Thymus (tissue), 11 donors: ENCODE results near the gene CPED1. TPM values are rescaled to one million over a fixed set of nuclear protein-coding genes. Genes with fewer than 3 reads are reported as not detected.
"Not testable (repeated sequence)": the region's sequence is repeated elsewhere in the genome, so short reads cannot be mapped to it uniquely, and the experiment has no call there.

Experiments used
- DNase-seq, 9 donors: peaks; one replicate each; pipeline ENCODE4 v3.0.0-alpha.2; 2013; ENCODE audit warnings: low spot score in 9 of 9, low read depth in 6 of 9, missing footprints in 1 of 9
- H3K27ac ChIP-seq, 2 donors: one replicate each; pipeline ENCODE4 v1.5.1; 2013; ENCODE audit warnings: control low read depth in 1 of 2, low read depth in 1 of 2, low read length in 1 of 2, mild to moderate bottlenecking in 1 of 2, moderate library complexity in 1 of 2
- H3K27me3 ChIP-seq, 2 donors: one replicate each; pipeline ENCODE4 v1.5.1; 2013; ENCODE audit warnings: low read length in 1 of 2; ENCODE audit not compliant: control insufficient read depth in 2 of 2, insufficient read depth in 1 of 2
- H3K36me3 ChIP-seq, 2 donors: one replicate each; pipeline ENCODE4 v1.5.1; 2013; ENCODE audit warnings: low read length in 1 of 2, mild to moderate bottlenecking in 1 of 2, moderate library complexity in 1 of 2; ENCODE audit not compliant: control insufficient read depth in 2 of 2, insufficient read depth in 2 of 2
- H3K4me1 ChIP-seq, 2 donors: one replicate each; pipeline ENCODE4 v1.5.1; 2013; ENCODE audit warnings: low read length in 2 of 2; ENCODE audit not compliant: control insufficient read depth in 2 of 2, insufficient read depth in 2 of 2
- H3K4me3 ChIP-seq, 2 donors: one replicate each; pipeline ENCODE4 v1.5.1; 2013; ENCODE audit warnings: low read length in 2 of 2, control low read depth in 1 of 2, mild to moderate bottlenecking in 1 of 2
- H3K9me3 ChIP-seq, 2 donors: one replicate each; pipeline ENCODE4 v1.5.1; 2013; ENCODE audit warnings: low read length in 1 of 2, mild to moderate bottlenecking in 1 of 2; ENCODE audit not compliant: control insufficient read depth in 2 of 2, insufficient read depth in 1 of 2
- WGBS: extraction: QIAGEN DNeasy Blood & Tissue Kit; methylation state at CpG from one replicate; pipeline ENCODE4 v1.1.7; 2013; 5-methylcytosine and 5-hydroxymethylcytosine counted together
- polyA plus RNA-seq: library from polyadenylated mRNA; stranded (reverse); fragments of 200-250 nt; gene quantifications from one replicate; pipeline ENCODE4 v1.2.3, GENCODE V29; 2013
- total RNA-seq: library from RNA; stranded (reverse); fragments of 120-200 nt; gene quantifications from one replicate; pipeline ENCODE4 v1.2.4, GENCODE V29; 2013
- donor health status: healthy.

The CPED1 gene
- total and polyA plus RNA-seq, 2 donors: 1.9 to 2.2 TPM

- no peak overlapping the region for H3K27ac ChIP-seq
- WGBS: 72% methylated on average over 1 of the region's 1 CpG
- H3K27me3 ChIP-seq: no peaks in the 10 kb centered on the region
- no peak overlapping the region for H3K4me3 ChIP-seq
- no peak for DNase-seq
- no peaks in the 10 kb centered on the region for H3K36me3 ChIP-seq
- H3K4me1 ChIP-seq: no peaks in the 10 kb centered on the region
- no peaks in the 10 kb centered on the region for H3K9me3 ChIP-seq
Observed at GRCh38 chr7:120998520-120998919, 10.0 kb downstream of the CPED1 start.

- WGBS: 97% methylated on average over 2 of the region's 2 CpGs
- Histone ChIP-seq H3K27ac (no peak overlapping the region), H3K4me3 (no peak overlapping the region), H3K9me3 (no peaks in the 10 kb centered on the region), H3K4me1 (no peaks in the 10 kb centered on the region), H3K36me3 (no peaks in the 10 kb centered on the region), H3K27me3 (no peaks in the 10 kb centered on the region)
- no peak for DNase-seq
Observed at GRCh38 chr7:120998996-120999565, 10.6 kb downstream of the CPED1 start.

- H3K27ac ChIP-seq: no peak overlapping the region
- no peaks in the 10 kb centered on the region for H3K9me3 ChIP-seq
- H3K4me3 ChIP-seq: no peak overlapping the region
- DNase-seq: no peak
- WGBS: 79% methylated on average over 9 of the region's 9 CpGs
- H3K4me1 ChIP-seq: no peaks in the 10 kb centered on the region
- H3K27me3 ChIP-seq: no peaks in the 10 kb centered on the region
- H3K36me3 ChIP-seq: no peaks in the 10 kb centered on the region
Observed at GRCh38 chr7:121000081-121000983, 11.8 kb downstream of the CPED1 start.

DNA sequence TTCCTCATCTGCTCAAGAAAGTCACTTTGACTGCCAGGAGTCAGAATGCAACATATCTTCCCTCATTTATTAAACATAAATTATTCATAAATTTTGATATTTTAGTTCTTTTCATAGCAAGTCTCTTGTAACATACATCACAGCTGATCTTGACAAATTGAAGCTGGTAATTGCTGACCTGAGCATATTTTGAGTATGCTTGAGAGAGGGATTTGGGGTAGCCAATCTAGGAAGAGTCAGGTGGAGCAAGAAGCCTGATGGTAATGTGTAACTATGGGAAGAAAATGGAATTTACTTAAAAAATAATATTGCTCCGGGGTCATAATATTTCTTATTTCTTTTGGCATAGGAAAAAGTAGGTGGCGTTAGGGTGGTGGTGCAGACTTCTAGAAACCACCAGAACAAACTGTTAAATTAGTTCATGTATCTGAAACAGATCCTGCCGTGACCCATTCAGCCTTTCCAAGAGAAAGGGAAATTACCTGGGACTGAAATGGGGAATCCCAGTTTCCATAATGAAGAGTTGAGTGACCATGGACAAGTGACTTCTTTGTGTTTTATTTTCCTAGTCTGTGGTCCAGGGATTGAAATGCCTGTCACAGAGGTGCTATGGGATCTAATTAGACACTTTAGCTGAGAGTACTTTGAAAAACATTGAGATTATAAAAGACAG, 12.9 kb downstream of the CPED1 start:
- Histone ChIP-seq H3K4me1 (no peaks in the 10 kb centered on the region), H3K27ac (no peak overlapping the region), H3K36me3 (no peaks in the 10 kb centered on the region), H3K4me3 (no peak overlapping the region), H3K9me3 (no peaks in the 10 kb centered on the region), H3K27me3 (no peaks in the 10 kb centered on the region)
- no peak for DNase-seq
- WGBS: 94% methylated on average over 3 of the region's 3 CpGs

- no peaks in the 10 kb centered on the region for H3K4me1 ChIP-seq
- H3K4me3 ChIP-seq: no peak overlapping the region
- no peak for DNase-seq
- no peak overlapping the region for H3K27ac ChIP-seq
- no peaks in the 10 kb centered on the region for H3K36me3 ChIP-seq
- H3K9me3 ChIP-seq: no peaks in the 10 kb centered on the region
- WGBS: 64% methylated on average over 2 of the region's 2 CpGs
- H3K27me3 ChIP-seq: no peaks in the 10 kb centered on the region
Observed at GRCh38 chr7:121002048-121002756, 13.7 kb downstream of the CPED1 start.

- no peak overlapping the region for H3K27ac ChIP-seq
- WGBS: 93% methylated on average over 5 of the region's 5 CpGs
- H3K4me3 ChIP-seq: no peak overlapping the region
- DNase-seq: no peak
- no peaks in the 10 kb centered on the region for H3K27me3 ChIP-seq
- no peaks in the 10 kb centered on the region for H3K4me1 ChIP-seq
- no peaks in the 10 kb centered on the region for H3K9me3 ChIP-seq
- H3K36me3 ChIP-seq: no peaks in the 10 kb centered on the region
Observed at GRCh38 chr7:121002757-121003200, 14.3 kb downstream of the CPED1 start.

DNA sequence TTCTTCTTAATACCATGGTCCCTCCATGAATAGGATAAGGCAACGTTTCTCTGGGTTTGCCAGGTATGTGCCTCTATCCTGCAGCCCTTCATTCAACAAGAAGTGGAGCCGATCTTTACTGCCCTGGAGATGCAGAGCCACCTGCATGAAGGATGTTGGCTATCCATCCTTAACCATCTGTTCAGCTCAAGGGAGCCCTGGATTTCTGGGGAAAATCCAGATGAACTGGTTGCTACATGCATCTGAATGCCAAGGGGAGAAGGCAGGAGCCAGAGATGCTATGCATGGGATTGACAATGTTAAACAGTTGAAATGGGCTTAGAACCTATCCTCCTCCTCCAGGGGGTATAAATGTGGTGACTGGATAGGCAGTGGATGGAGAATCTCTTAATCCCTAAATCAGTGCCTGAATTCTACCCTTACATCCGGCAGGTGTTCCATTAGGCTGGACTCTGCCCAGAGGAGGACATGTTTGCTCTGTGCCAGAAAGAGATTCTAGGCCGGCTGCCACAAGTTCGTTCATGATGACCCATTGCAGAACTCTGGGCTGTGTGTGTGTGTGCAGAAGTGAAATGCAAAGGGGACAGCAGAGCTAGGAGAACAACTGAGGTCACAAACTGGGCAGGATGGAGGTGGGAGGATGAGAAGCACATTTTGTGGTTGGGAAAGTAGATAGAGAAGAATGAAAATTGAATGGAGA, 15.6 kb downstream of the CPED1 start:
- WGBS: 94% methylated on average over 5 of the region's 5 CpGs

DNA sequence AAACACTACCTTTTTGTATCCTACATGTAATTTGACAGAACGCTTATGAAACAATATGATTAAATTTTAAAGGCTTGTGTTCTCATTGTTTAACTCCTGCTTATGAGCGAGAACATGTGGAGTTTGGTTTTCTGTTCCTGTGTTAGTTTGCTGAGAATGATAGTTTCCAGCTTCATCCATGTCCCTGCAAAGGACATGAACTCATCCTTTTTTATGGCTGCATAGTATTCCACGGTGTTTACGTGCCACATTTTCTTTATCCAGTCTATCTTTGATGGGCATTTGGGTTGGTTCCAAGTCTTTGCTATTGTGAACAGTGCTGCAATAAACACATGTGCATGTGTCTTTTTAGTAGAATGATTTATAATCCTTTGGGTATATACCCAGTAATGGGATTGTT, 16.5 kb downstream of the CPED1 start:
- DNase-seq, H3K9me3 ChIP-seq, H3K27me3 ChIP-seq, H3K36me3 ChIP-seq, H3K4me1 ChIP-seq, H3K27ac ChIP-seq, H3K4me3 ChIP-seq: not testable (repeated sequence)
- WGBS: 98% methylated on average over 4 of the region's 4 CpGs

More for the DNA sequence above, 15.6 kb downstream of the CPED1 start:
- Histone ChIP-seq H3K36me3 (no peaks in the 10 kb centered on the region), H3K9me3 (no peaks in the 10 kb centered on the region), H3K4me3 (no peak overlapping the region), H3K4me1 (no peaks in the 10 kb centered on the region), H3K27me3 (no peaks in the 10 kb centered on the region), H3K27ac (no peak overlapping the region)
- DNase-seq: no peak
